ENCODE results near the gene LSS.
"Not testable (repeated sequence)": the region's sequence is repeated elsewhere in the genome, so short reads cannot be mapped to it uniquely, and the experiment has no call there.

Gene LSS

GRCh38 chr21:46206163-46207005, 22.2 kb downstream of the LSS start:
- DNase-seq (ENCODE audit: low read depth in 2 of 2, low spot score in 1 of 2) = no peak

- no peak for DNase-seq (ENCODE audit: low read depth in 2 of 2, low spot score in 1 of 2)
Observed at GRCh38 chr21:46205766-46206162, 22.8 kb downstream of the LSS start.

GRCh38 chr21:46205166-46205565, 23.4 kb downstream of the LSS start:
- no peak for DNase-seq (ENCODE audit: low read depth in 2 of 2, low spot score in 1 of 2)

GRCh38 chr21:46203203-46203600, 25.4 kb downstream of the LSS start:
- no peak for DNase-seq (ENCODE audit: low read depth in 2 of 2, low spot score in 1 of 2)

GRCh38 chr21:46202592-46203202, 25.9 kb downstream of the LSS start:
- DNase-seq (ENCODE audit: low read depth in 2 of 2, low spot score in 1 of 2) = no peak

- not testable (repeated sequence) for DNase-seq (ENCODE audit: low read depth in 2 of 2, low spot score in 1 of 2)
Observed at GRCh38 chr21:46200877-46201803, 27.4 kb downstream of the LSS start.

GRCh38 chr21:46199436-46200373, 28.9 kb downstream of the LSS start:
- no peak for DNase-seq (ENCODE audit: low read depth in 2 of 2, low spot score in 1 of 2)

- no peak for DNase-seq (ENCODE audit: low read depth in 2 of 2, low spot score in 1 of 2)
Observed at GRCh38 chr21:46196733-46197132, 31.8 kb downstream of the LSS start.

GRCh38 chr21:46195595-46196195, 32.9 kb downstream of the LSS start:
- no peak for DNase-seq (ENCODE audit: low read depth in 2 of 2, low spot score in 1 of 2)

GRCh38 chr21:46194374-46195334, 33.9 kb downstream of the LSS start:
- DNase-seq (ENCODE audit: low read depth in 2 of 2, low spot score in 1 of 2) = no peak

GRCh38 chr21:46193829-46194373, 34.7 kb downstream of the LSS start:
- DNase-seq (ENCODE audit: low read depth in 2 of 2, low spot score in 1 of 2) = no peak

GRCh38 chr21:46191686-46192575, 36.6 kb downstream of the LSS start:
- no peak for DNase-seq (ENCODE audit: low read depth in 2 of 2, low spot score in 1 of 2)

- DNase-seq (ENCODE audit: low read depth in 2 of 2, low spot score in 1 of 2) = no peak
Observed at GRCh38 chr21:46191257-46191685, 37.3 kb downstream of the LSS start.

- no peak for DNase-seq (ENCODE audit: low read depth in 2 of 2, low spot score in 1 of 2)
Observed at GRCh38 chr21:46190491-46191131, 38.0 kb downstream of the LSS start.

GRCh38 chr21:46189959-46190490, 38.5 kb downstream of the LSS start:
- no peak for DNase-seq (ENCODE audit: low read depth in 2 of 2, low spot score in 1 of 2)

- DNase-seq (ENCODE audit: low read depth in 2 of 2, low spot score in 1 of 2) = no peak
Observed at GRCh38 chr21:46189213-46189958, 39.2 kb downstream of the LSS start.

Measured in stimulated activated CD8-positive, alpha-beta memory T cell treated with anti-CD3 and anti-CD28 coated beads, Interleukin-4, amount 100 ng/mL, for 1 hour (primary cell).